AG04450 (cell line): ENCODE measurements around the gene DDX60. TPM values are rescaled to one million over a fixed set of nuclear protein-coding genes. Genes with fewer than 3 reads are reported as not detected.
A peak's percentile ranks its signal among the peaks of the same experiment; 100 is the strongest.

ENCODE experiments used
- CTCF ChIA-PET: fragments of 300-600, 350-600 bp; formaldehyde crosslinking; extraction: SDS; loops from one replicate; lab custom pipeline; 2022; ENCODE audit warnings: antibody characterized with exemption, inconsistent platforms; lab: Charles Lee
- POLR2A ChIA-PET: fragments of 350-600 bp; formaldehyde crosslinking; extraction: SDS; loops from one replicate; lab custom pipeline; 2021; ENCODE audit warnings: antibody characterized with exemption, inconsistent platforms; lab: Yijun Ruan, JAX
- DNase-seq: peaks from one replicate; pipeline ENCODE4 v3.0.0-alpha.2; 2011; ENCODE audit warnings: low read depth, low spot score
- H3K27ac ChIP-seq: one replicate; pipeline ENCODE4 v1.5.1; 2012; ENCODE audit warnings: low read depth, low read length, control low read depth
- H3K27me3 ChIP-seq: one replicate; pipeline ENCODE4 v1.6.0; 2012; ENCODE audit warnings: low read length; ENCODE audit not compliant: control insufficient read depth, insufficient read depth
- H3K4me3 ChIP-seq: 2 replicates; pipeline ENCODE4 v1.5.1; 2011; ENCODE audit warnings: mild to moderate bottlenecking, low read depth, low read length, control low read depth
- H3K9me3 ChIP-seq: 2 replicates; pipeline ENCODE4 v1.5.1; 2012; ENCODE audit warnings: low read length; ENCODE audit not compliant: control insufficient read depth, insufficient read depth
- polyA plus RNA-seq: library from polyadenylated mRNA; depleted of rRNA; stranded (reverse); fragments of >200 nt; gene quantifications from 2 replicates; pipeline ENCODE4 v1.2.3, GENCODE V29; 2011
- TF ChIP-seq, protein P1 (sequence below): IDR thresholded peaks from 2 replicates; pipeline ENCODE4 v1.5.1; 2011; ENCODE audit warnings: low read depth, low read length, control low read depth, inconsistent platforms

Gene DDX60
- polyA plus RNA-seq, 1 experiment, result 8.4 TPM

DNA sequence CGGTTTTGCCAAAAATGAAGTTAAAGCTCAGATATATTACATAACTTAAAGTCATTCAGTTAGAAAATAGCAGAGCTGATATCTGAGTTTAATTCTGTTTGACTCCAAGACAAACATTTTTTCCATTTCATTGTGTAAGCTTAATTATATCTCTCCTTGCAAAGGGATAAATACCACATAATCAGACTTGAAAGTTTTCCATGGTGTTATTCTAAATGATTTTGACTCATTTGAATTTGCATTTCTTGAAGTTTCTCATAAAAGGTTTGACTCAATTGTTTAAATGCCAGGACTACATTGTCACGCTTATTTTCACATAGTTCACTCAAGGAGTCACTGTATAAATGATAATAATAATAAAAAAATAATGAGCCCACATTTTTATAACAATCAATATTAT lies 39.4 kb upstream of the DDX60 start:
- H3K9me3 ChIP-seq, result no peaks in the 10 kb centered on the region
- ChIA-PET POLR2A (no interaction called here), CTCF (no interaction called here)
- H3K27me3 ChIP-seq, result peaks cover 2% of the 10 kb centered on the region
- no peak overlapping the region for H3K4me3 ChIP-seq
- no peak for DNase-seq
- H3K27ac ChIP-seq, result no peak overlapping the region
- TF ChIP-seq, protein P1, sequence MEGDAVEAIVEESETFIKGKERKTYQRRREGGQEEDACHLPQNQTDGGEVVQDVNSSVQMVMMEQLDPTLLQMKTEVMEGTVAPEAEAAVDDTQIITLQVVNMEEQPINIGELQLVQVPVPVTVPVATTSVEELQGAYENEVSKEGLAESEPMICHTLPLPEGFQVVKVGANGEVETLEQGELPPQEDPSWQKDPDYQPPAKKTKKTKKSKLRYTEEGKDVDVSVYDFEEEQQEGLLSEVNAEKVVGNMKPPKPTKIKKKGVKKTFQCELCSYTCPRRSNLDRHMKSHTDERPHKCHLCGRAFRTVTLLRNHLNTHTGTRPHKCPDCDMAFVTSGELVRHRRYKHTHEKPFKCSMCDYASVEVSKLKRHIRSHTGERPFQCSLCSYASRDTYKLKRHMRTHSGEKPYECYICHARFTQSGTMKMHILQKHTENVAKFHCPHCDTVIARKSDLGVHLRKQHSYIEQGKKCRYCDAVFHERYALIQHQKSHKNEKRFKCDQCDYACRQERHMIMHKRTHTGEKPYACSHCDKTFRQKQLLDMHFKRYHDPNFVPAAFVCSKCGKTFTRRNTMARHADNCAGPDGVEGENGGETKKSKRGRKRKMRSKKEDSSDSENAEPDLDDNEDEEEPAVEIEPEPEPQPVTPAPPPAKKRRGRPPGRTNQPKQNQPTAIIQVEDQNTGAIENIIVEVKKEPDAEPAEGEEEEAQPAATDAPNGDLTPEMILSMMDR, result no peak

DNA sequence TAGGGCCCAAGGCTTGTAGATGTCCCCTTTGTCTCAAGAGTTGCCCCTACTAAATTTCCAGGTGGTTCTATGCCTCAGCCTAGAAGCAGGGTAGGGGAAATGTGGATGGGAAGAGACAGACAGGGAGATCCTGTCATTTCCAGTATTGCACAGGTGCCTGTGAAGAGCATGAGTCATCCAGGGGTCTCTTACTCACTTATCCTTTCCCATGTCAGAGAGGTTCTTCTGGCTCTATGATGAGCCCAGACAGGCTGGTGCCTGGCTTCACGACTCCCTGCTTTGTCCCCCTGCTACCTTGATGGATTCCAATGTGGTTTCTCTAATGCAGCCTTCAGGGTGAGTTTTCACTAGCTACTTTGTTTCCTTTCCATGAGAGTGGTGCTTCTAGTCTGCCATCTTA lies 35.2 kb upstream of the DDX60 start:
- no peak overlapping the region for H3K27ac ChIP-seq
- DNase-seq, result no peak
- CTCF ChIA-PET, result no interaction called here
- H3K9me3 ChIP-seq, result no peaks in the 10 kb centered on the region
- POLR2A ChIA-PET, result no interaction called here
- H3K27me3 ChIP-seq, result peaks cover 3% of the 10 kb centered on the region
- TF ChIP-seq, protein P1, result no peak
- no peak overlapping the region for H3K4me3 ChIP-seq

DNA sequence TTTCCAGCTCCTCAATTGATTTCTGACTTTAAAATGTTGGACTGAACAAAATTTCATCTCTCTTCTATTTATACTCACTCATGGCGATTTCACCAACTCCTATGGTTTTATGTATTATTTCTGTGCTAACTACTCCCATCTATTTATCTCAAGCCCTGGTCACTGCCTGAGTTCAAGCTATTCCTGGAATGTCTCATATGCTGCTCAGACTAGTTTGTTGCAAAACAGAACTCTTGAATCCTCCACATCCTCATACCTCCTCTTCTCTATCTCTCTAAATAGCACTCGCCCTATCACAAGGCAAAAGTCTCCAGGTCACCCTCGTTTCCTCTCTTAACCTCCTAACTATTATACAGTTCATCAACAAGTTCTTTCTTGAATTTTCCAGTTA lies 19.0 kb upstream of the DDX60 start:
- POLR2A ChIA-PET, result no interaction called here
- Histone ChIP-seq H3K9me3 (no peaks in the 10 kb centered on the region), H3K27me3 (no peaks in the 10 kb centered on the region), H3K27ac (no peak overlapping the region), H3K4me3 (no peak overlapping the region)
- CTCF ChIA-PET, result no interaction called here
- TF ChIP-seq, protein P1, result no peak
- DNase-seq, result peak; percentile 8

DNA sequence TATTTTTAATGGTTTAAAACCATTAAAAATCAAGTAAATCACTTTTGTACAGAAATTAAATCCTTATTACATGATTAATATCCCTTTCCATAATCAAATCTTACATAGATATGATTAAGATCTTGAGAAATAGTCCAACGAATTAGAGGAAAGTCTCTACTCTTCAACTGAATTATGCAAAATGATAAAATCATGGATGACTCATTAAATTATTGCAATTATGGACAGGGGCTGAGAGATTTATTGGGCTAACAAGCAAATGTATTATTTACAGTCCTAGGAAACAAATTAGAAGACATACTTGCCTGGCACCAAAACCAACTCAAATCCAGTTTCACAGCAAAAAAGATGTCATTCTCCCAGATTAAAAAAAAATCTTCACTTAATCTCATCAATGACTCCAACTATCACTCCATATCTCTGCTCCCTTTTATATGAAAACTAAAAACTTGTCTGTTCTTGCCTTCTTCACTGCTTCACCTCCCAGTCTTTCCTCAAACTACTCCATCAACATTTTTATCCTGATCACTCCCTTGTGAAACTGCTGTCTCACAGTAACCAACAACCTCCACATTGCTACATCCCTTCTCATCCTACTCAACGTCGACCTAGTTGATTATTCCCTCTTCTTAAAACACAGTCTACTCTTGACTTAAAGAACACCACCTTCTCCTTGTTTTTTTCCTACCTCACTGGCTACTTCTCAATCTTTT lies 18.4 kb upstream of the DDX60 start:
- TF ChIP-seq, protein P1, result no peak
- POLR2A ChIA-PET, result no interaction called here
- Histone ChIP-seq H3K9me3 (no peaks in the 10 kb centered on the region), H3K27ac (no peak overlapping the region), H3K27me3 (no peaks in the 10 kb centered on the region), H3K4me3 (no peak overlapping the region)
- DNase-seq, result no peak
- CTCF ChIA-PET, result no interaction called here

DNA sequence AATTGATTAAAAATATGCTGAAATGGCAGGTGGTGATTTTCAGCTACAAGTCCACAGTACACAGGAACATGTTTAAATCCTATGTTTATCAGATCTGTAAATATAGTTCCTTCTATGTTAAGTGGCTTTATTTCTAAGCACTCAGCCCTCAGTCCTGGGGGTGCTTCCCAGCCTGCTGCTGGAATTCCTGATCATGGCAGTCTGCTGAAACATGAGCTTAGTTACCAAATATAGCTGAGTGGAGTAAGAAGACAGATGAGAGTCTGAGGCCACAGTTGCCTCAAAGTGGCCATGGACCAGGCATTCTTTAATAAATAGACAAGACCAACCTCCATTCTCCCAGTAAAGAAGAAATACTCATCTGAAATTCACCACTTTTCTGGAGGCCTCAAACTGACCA lies 17.1 kb upstream of the DDX60 start:
- H3K27ac ChIP-seq, result no peak overlapping the region
- H3K27me3 ChIP-seq, result no peaks in the 10 kb centered on the region
- peak; percentile 59 for DNase-seq
- H3K9me3 ChIP-seq, result no peaks in the 10 kb centered on the region
- POLR2A ChIA-PET, result interaction anchor here (1.0 kb wide), 1 partner anchor 76 kb away, joined by 3 read pairs; no protein-coding TSS in a partner anchor
- no peak overlapping the region for H3K4me3 ChIP-seq
- CTCF ChIA-PET, result interaction anchor here (0.6 to 1.8 kb wide), 2 partner anchors 18 to 1421 kb away, joined by 3 to 6 read pairs; no protein-coding TSS in a partner anchor
- TF ChIP-seq, protein P1, result no peak
